NCI-H345 treated with DMSO at 0.1 percent for 48 hours (cell line): ENCODE data around the gene NAB1.

ENCODE experiments used
- DNase-seq: peaks from one replicate; lab custom pipeline; 2025; ENCODE audit not compliant: unreplicated experiment; lab: John Stamatoyannopoulos, UW

NAB1 gene

GRCh38 chr2:190636361-190636760, 12.5 kb upstream of the NAB1 start:
- no peak for DNase-seq

GRCh38 chr2:190637281-190637734, 11.6 kb upstream of the NAB1 start:
- no peak for DNase-seq

- no peak for DNase-seq
These were observed 10.8 kb upstream of the NAB1 start for GRCh38 chr2:190637903-190638618.

- DNase-seq: no peak
These were observed 8.8 kb upstream of the NAB1 start for GRCh38 chr2:190640117-190640516.

GRCh38 chr2:190641469-190641868, 7.4 kb upstream of the NAB1 start:
- DNase-seq: no peak

GRCh38 chr2:190646780-190647522, 1.9 kb upstream of the NAB1 start:
- DNase-seq: no peak

GRCh38 chr2:190648289-190649034, 421 bp upstream of the NAB1 start:
- peak; percentile 65 for DNase-seq

- peak; percentile 51 for DNase-seq
These were observed 1.0 kb downstream of the NAB1 start for GRCh38 chr2:190649798-190650390.

- DNase-seq: no peak
These were observed 2.5 kb downstream of the NAB1 start for GRCh38 chr2:190651413-190651812.

GRCh38 chr2:190653231-190653630, 4.3 kb downstream of the NAB1 start:
- no peak for DNase-seq

- no peak for DNase-seq
These were observed 5.0 kb downstream of the NAB1 start for GRCh38 chr2:190653931-190654330.

GRCh38 chr2:190655113-190655512, 6.2 kb downstream of the NAB1 start:
- DNase-seq: peak; percentile 71

GRCh38 chr2:190655570-190655969, 6.7 kb downstream of the NAB1 start:
- DNase-seq: no peak

- DNase-seq: no peak
These were observed 7.4 kb downstream of the NAB1 start for GRCh38 chr2:190656301-190656700.

- no peak for DNase-seq
These were observed 8.8 kb downstream of the NAB1 start for GRCh38 chr2:190657474-190658255.

- DNase-seq: no peak
These were observed 10.7 kb downstream of the NAB1 start for GRCh38 chr2:190659553-190659952.

- no peak for DNase-seq
These were observed 13.9 kb downstream of the NAB1 start for GRCh38 chr2:190662754-190663153.

- DNase-seq: no peak
These were observed 14.5 kb downstream of the NAB1 start for GRCh38 chr2:190663348-190663747.

GRCh38 chr2:190663839-190664238, 15.0 kb downstream of the NAB1 start:
- no peak for DNase-seq

- DNase-seq: no peak
These were observed 15.4 kb downstream of the NAB1 start for GRCh38 chr2:190664240-190664639.

GRCh38 chr2:190666895-190667294, 18.0 kb downstream of the NAB1 start:
- DNase-seq: no peak
